Keratinocyte (primary cell): ENCODE data around the gene CXCL12. TPM values are rescaled to one million over a fixed set of nuclear protein-coding genes. Genes with fewer than 3 reads are reported as not detected.

ENCODE experiments used
- DNase-seq: peaks from one replicate; pipeline ENCODE4 v3.0.0-alpha.2; 2011; ENCODE audit warnings: low read depth, missing footprints, low spot score
- FAIRE-seq: peaks from 2 replicates; lab custom pipeline; 2011; peaks lifted over from hg19 to GRCh38; lab: Jason Lieb, UNC
- H2AFZ ChIP-seq: 2 replicates; pipeline ENCODE4 v1.6.0; 2012; ENCODE audit warnings: low read length, control low read depth, inconsistent platforms; ENCODE audit not compliant: control insufficient read depth
- H3K27ac ChIP-seq: 2 replicates; pipeline ENCODE4 v1.5.1; 2011; ENCODE audit warnings: low read length; ENCODE audit not compliant: control insufficient read depth, insufficient read depth
- H3K27me3 ChIP-seq: 3 replicates; pipeline ENCODE4 v1.6.0; 2011; ENCODE audit warnings: low read length; ENCODE audit not compliant: control insufficient read depth, insufficient read depth; ENCODE audit errors: extremely low read depth
- H3K36me3 ChIP-seq, 2 experiments: 2 replicates in 1 of 2; 3 replicates in 1 of 2; pipeline ENCODE4 v1.5.1; 2011; ENCODE audit warnings: low read length in 2 of 2, mild to moderate bottlenecking in 1 of 2; ENCODE audit not compliant: control insufficient read depth in 2 of 2, insufficient read depth in 2 of 2; ENCODE audit errors: extremely low read depth in 1 of 2
- H3K4me1 ChIP-seq: 3 replicates; pipeline ENCODE4 v1.5.1; 2011; ENCODE audit warnings: low read length; ENCODE audit not compliant: control insufficient read depth, insufficient read depth; ENCODE audit errors: extremely low read depth
- H3K4me2 ChIP-seq: 3 replicates; pipeline ENCODE4 v1.6.0; 2011; ENCODE audit warnings: low read depth, low read length; ENCODE audit not compliant: control insufficient read depth, insufficient read depth; ENCODE audit errors: extremely low read depth
- H3K4me3 ChIP-seq, 3 experiments: fragments of 200-600 bp in 1 of 3; sonication (generic) in 1 of 3; 2 replicates in 2 of 3; 3 replicates in 1 of 3; pipeline ENCODE4 v1.5.1; 2011 to 2016; ENCODE audit warnings: low read length in 3 of 3, mild to moderate bottlenecking in 3 of 3, control low read depth in 2 of 3, inconsistent platforms in 1 of 3, low read depth in 1 of 3, mixed read lengths in 1 of 3, mixed run types in 1 of 3, moderate library complexity in 1 of 3; ENCODE audit not compliant: control insufficient read depth in 2 of 3, insufficient read depth in 2 of 3; ENCODE audit errors: extremely low read depth in 1 of 3
- H3K79me2 ChIP-seq: 2 replicates; pipeline ENCODE4 v1.6.0; 2012; ENCODE audit warnings: low read length; ENCODE audit not compliant: control insufficient read depth, insufficient read depth
- H3K9ac ChIP-seq: 3 replicates; pipeline ENCODE4 v1.6.0; 2011; ENCODE audit warnings: low read length; ENCODE audit not compliant: control insufficient read depth, insufficient read depth; ENCODE audit errors: extremely low read depth
- H3K9me1 ChIP-seq: 3 replicates; pipeline ENCODE4 v1.6.0; 2011; ENCODE audit warnings: low read length; ENCODE audit not compliant: control insufficient read depth, insufficient read depth; ENCODE audit errors: extremely low read depth
- H3K9me3 ChIP-seq: 2 replicates; pipeline ENCODE4 v1.5.1; 2012; ENCODE audit warnings: low read depth, low read length; ENCODE audit not compliant: control insufficient read depth
- H4K20me1 ChIP-seq: 3 replicates; pipeline ENCODE4 v1.6.0; 2011; ENCODE audit warnings: low read length; ENCODE audit not compliant: control insufficient read depth, insufficient read depth; ENCODE audit errors: extremely low read depth
- EZH2 ChIP-seq: IDR thresholded peaks from one replicate; pipeline ENCODE4 v1.6.1; 2012; ENCODE audit warnings: inconsistent platforms, mild to moderate bottlenecking, low read length, moderate library complexity
- dilution Hi-C: fragments of 300-500 bp; cut with MboI; formaldehyde crosslinking; loops from one replicate; pipeline ENCODE4 v1.7.0; 2020; ENCODE audit warnings: low sequenced_read_pairs; ENCODE audit not compliant: extremely low pct_ligation_motif_present
- polyA plus RNA-seq, 5 experiments: library from polyadenylated mRNA; depleted of rRNA in 3 of 5; stranded (reverse) in 3 of 5; stranded (forward) in 1 of 5; unstranded in 1 of 5; fragments of >200 nt; gene quantifications; 1 replicate in 1 of 5; 2 replicates in 3 of 5; 3 replicates in 1 of 5; pipeline versions ENCODE4 v1.2.1 to v1.2.3, GENCODE V29; 2011 to 2012; ENCODE audit warnings: missing spikeins in 2 of 5, low read depth in 1 of 5, low replicate concordance in 1 of 5
- TF ChIP-seq, protein P1 (sequence below), 3 experiments: IDR thresholded peaks in 1 of 3; conservative IDR thresholded peaks in 1 of 3; optimal IDR thresholded peaks in 1 of 3; 2 replicates in 2 of 3; 3 replicates in 1 of 3; pipeline versions ENCODE3 to v1.5.1; 2011; ENCODE audit warnings: low read length in 3 of 3, mild to moderate bottlenecking in 3 of 3, moderate library complexity in 2 of 3, control low read depth in 1 of 3, inconsistent platforms in 1 of 3; ENCODE audit not compliant: insufficient read depth in 2 of 3; ENCODE audit errors: extremely low read depth in 1 of 3

The CXCL12 gene
- polyA plus RNA-seq, 1 donor (not counting 4 experiments of a cell fraction or from before 2014, with no cell fraction given), result not detected

DNA sequence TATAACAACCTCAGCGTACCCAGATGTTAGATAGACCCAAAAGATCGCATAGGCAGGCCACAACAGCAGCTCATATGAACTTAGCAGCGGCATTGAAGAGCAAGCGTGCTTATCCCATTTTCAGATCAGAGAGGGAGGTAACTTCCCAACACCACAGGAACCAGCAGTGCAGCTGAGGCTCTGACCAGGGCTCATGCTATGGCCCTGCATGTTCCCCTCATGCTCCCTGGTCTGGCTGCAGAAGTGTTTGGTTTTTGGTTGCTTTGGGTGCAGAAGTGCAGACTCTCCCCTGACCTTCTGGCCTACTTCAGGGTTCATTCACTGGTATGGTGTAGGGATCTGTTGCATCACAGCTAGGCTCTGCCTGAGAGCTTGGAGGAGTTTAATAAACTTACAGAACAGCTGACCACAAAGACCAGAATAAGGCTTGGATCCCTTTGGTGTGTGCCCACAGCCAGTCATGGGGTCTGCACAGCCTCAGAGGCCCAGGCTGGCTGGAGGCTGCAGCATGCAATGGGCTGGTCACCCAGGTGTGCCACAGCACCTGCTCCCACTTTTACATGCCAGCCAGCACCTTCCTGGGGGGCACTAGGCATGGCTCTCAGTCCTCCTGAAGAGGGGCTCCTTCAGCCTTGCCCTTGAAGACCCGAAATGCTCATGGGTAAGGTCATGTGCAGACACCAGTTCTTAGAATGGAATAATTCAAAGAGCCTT, 9.1 kb upstream of the CXCL12 start:
- Histone ChIP-seq H3K27me3 (no peaks in the 10 kb centered on the region), H3K36me3 (no peaks in the 10 kb centered on the region), H3K27ac (no peak overlapping the region), H2AFZ (no peak overlapping the region), H3K4me3 (no peak overlapping the region), H4K20me1 (no peaks in the 10 kb centered on the region), H3K79me2 (no peaks in the 10 kb centered on the region), H3K9me1 (no peaks in the 10 kb centered on the region), H3K4me1 (no peaks in the 10 kb centered on the region), H3K4me2 (no peak overlapping the region), H3K9me3 (no peaks in the 10 kb centered on the region), H3K9ac (no peak overlapping the region)
- TF ChIP-seq EZH2, result no peak
- TF ChIP-seq, protein P1, sequence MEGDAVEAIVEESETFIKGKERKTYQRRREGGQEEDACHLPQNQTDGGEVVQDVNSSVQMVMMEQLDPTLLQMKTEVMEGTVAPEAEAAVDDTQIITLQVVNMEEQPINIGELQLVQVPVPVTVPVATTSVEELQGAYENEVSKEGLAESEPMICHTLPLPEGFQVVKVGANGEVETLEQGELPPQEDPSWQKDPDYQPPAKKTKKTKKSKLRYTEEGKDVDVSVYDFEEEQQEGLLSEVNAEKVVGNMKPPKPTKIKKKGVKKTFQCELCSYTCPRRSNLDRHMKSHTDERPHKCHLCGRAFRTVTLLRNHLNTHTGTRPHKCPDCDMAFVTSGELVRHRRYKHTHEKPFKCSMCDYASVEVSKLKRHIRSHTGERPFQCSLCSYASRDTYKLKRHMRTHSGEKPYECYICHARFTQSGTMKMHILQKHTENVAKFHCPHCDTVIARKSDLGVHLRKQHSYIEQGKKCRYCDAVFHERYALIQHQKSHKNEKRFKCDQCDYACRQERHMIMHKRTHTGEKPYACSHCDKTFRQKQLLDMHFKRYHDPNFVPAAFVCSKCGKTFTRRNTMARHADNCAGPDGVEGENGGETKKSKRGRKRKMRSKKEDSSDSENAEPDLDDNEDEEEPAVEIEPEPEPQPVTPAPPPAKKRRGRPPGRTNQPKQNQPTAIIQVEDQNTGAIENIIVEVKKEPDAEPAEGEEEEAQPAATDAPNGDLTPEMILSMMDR (optimal IDR thresholded peaks at IDR 0.05 in 1 of 3, IDR thresholded peaks at IDR 0.05 in 1 of 3, conservative IDR thresholded peaks at IDR 0.05 in 1 of 3; ENCODE audit: extremely low read depth in 1 of 3, insufficient read depth in 2 of 3, low read length in 3 of 3), result no peak
- FAIRE-seq (no peak), DNase-seq (no peak)
- dilution Hi-C loops, result no loop called here

DNA sequence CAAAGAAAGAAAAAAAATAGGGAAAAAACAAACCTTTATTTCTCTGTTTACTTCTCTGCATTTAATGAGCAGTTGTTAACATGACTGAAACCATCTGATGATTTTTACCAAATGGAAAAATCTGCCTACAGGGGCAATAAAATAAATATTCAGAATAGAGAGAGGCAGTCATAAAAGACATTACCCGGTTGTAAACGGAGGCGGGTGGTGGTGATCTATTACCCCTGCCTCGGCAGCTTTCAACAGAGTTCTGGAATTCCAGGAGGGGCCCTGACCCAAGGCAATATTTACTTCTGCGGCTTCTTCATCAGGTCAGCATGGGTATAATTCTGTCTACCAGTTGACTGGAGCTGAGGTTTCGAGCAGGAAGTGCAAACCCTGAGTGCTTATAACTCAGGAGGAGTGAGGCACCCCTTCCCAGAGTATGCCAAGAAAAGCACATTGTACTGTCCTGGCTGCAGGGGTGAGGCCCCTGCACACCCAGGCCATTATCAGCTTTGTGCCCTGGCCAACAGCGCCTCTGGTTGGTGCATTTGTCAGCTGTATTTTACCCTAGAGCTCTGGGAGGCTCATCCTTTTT, 8.2 kb upstream of the CXCL12 start:
- H4K20me1 ChIP-seq, result no peaks in the 10 kb centered on the region
- no peaks in the 10 kb centered on the region for H3K27me3 ChIP-seq
- DNase-seq, result no peak

More for the DNA sequence above, 8.2 kb upstream of the CXCL12 start:
- Histone ChIP-seq H3K36me3 (no peaks in the 10 kb centered on the region), H3K27ac (no peak overlapping the region), H3K79me2 (no peaks in the 10 kb centered on the region), H3K4me2 (no peak overlapping the region), H3K9me3 (no peaks in the 10 kb centered on the region), H3K9me1 (no peaks in the 10 kb centered on the region), H3K4me3 (no peak overlapping the region), H3K9ac (no peak overlapping the region), H2AFZ (no peak overlapping the region), H3K4me1 (no peaks in the 10 kb centered on the region)
- TF ChIP-seq, protein P1 (optimal IDR thresholded peaks at IDR 0.05 in 1 of 3, IDR thresholded peaks at IDR 0.05 in 1 of 3, conservative IDR thresholded peaks at IDR 0.05 in 1 of 3; ENCODE audit: extremely low read depth in 1 of 3, insufficient read depth in 2 of 3, low read length in 3 of 3), result no peak
- TF ChIP-seq EZH2, result no peak
- FAIRE-seq, result no peak
- dilution Hi-C loops, result no loop called here
